MM.1S (cell line): ENCODE data around the gene AFG1L.

ENCODE experiments used
- CTCF ChIP-seq: fragments of 300-600 bp; sonication (generic); IDR thresholded peaks from 2 replicates; pipeline ENCODE4 v1.5.1; 2016; ENCODE audit warnings: antibody characterized with exemption, low read length, mixed read lengths
- EZH2 ChIP-seq: fragments of 300-600 bp; sonication (generic); optimal IDR thresholded peaks from 2 replicates; pipeline ENCODE3; 2017; ENCODE audit warnings: low read depth, mild to moderate bottlenecking, antibody characterized with exemption, low read length, mixed read lengths

- TF ChIP-seq CTCF (no peak), EZH2 (no peak)
Observed at GRCh38 chr6:108348655-108349349, 53.9 kb downstream of the AFG1L start.
